ENCODE results near the gene FEM1A.
"Not testable (repeated sequence)": the region's sequence is repeated elsewhere in the genome, so short reads cannot be mapped to it uniquely, and the experiment has no call there.

Gene FEM1A

GRCh38 chr19:4791183-4792018 is at the start of gene FEM1A:
FEM1A (plus strand) TSS chr19:4791734; CDS start chr19:4791855, 121 bp downstream.
- no peak for DNase-seq

- no peak for DNase-seq
These were observed 48.5 kb upstream of the FEM1A start for GRCh38 chr19:4742723-4743646.

GRCh38 chr19:4744451-4745174 is 46.9 kb upstream of the FEM1A start:
- no peak for DNase-seq

GRCh38 chr19:4745175-4745574 is 46.4 kb upstream of the FEM1A start:
- not testable (repeated sequence) for DNase-seq

- no peak for DNase-seq
These were observed 45.5 kb upstream of the FEM1A start for GRCh38 chr19:4745986-4746385.

GRCh38 chr19:4748185-4748584 is 43.3 kb upstream of the FEM1A start:
- DNase-seq = no peak

GRCh38 chr19:4748589-4748988 is 42.9 kb upstream of the FEM1A start:
- DNase-seq = no peak

- no peak for DNase-seq
These were observed 41.5 kb upstream of the FEM1A start for GRCh38 chr19:4749870-4750590.

- DNase-seq = no peak
These were observed 37.3 kb upstream of the FEM1A start for GRCh38 chr19:4754248-4754647.

GRCh38 chr19:4755459-4755858 is 36.1 kb upstream of the FEM1A start:
- DNase-seq = no peak

GRCh38 chr19:4758082-4758481 is 33.5 kb upstream of the FEM1A start:
- DNase-seq = no peak

GRCh38 chr19:4758659-4759058 is 32.9 kb upstream of the FEM1A start:
- no peak for DNase-seq

- no peak for DNase-seq
These were observed 31.9 kb upstream of the FEM1A start for GRCh38 chr19:4759388-4760284.

- DNase-seq = no peak
These were observed 31.3 kb upstream of the FEM1A start for GRCh38 chr19:4760285-4760650.

- DNase-seq = no peak
These were observed 28.5 kb upstream of the FEM1A start for GRCh38 chr19:4763021-4763420.

- DNase-seq = no peak
These were observed 27.2 kb upstream of the FEM1A start for GRCh38 chr19:4764393-4764660.

GRCh38 chr19:4768934-4769777 is 22.4 kb upstream of the FEM1A start:
- DNase-seq = no peak

- no peak for DNase-seq
These were observed 19.0 kb upstream of the FEM1A start for GRCh38 chr19:4772566-4772965.

- no peak for DNase-seq
These were observed 18.4 kb upstream of the FEM1A start for GRCh38 chr19:4773047-4773640.

GRCh38 chr19:4774136-4774535 is 17.4 kb upstream of the FEM1A start:
- DNase-seq = no peak
